Parathyroid adenoma (tissue), 2 donors: ENCODE data around the gene PWWP2B.
"Not testable (repeated sequence)": the region's sequence is repeated elsewhere in the genome, so short reads cannot be mapped to it uniquely, and the experiment has no call there.

Experiments
- H2AFZ ChIP-seq: fragments of 300-600 bp; sonication (generic); one replicate; pipeline ENCODE4 v1.7.0; 2017; ENCODE audit warnings: antibody characterized with exemption, mild to moderate bottlenecking
- H3K27ac ChIP-seq: fragments of 300-600 bp; sonication (generic); one replicate; pipeline ENCODE4 v1.7.0; 2017
- H3K27me3 ChIP-seq: fragments of 300-600 bp; sonication (generic); one replicate; pipeline ENCODE4 v1.7.0; 2017; ENCODE audit warnings: low read length; ENCODE audit not compliant: control insufficient read depth, insufficient read depth
- H3K36me3 ChIP-seq: fragments of 300-600 bp; sonication (generic); one replicate; pipeline ENCODE4 v1.7.0; 2017; ENCODE audit warnings: low read length; ENCODE audit not compliant: control insufficient read depth, insufficient read depth
- H3K4me1 ChIP-seq: fragments of 300-600 bp; sonication (generic); one replicate; pipeline ENCODE4 v1.7.0; 2017; ENCODE audit warnings: control low read depth
- H3K4me2 ChIP-seq: fragments of 300-600 bp; sonication (generic); one replicate; pipeline ENCODE4 v1.7.0; 2017; ENCODE audit warnings: low read length
- H3K4me3 ChIP-seq: fragments of 300-600 bp; sonication (generic); one replicate; pipeline ENCODE4 v1.7.0; 2017; ENCODE audit warnings: low read depth, low read length
- H3K79me2 ChIP-seq: fragments of 300-600 bp; sonication (generic); one replicate; pipeline ENCODE4 v1.7.0; 2017; ENCODE audit warnings: control low read depth
- H3K9ac ChIP-seq: fragments of 300-600 bp; sonication (generic); one replicate; pipeline ENCODE4 v1.7.0; 2017; ENCODE audit warnings: mild to moderate bottlenecking
- H3K9me3 ChIP-seq: fragments of 300-600 bp; sonication (generic); one replicate; pipeline ENCODE4 v1.7.0; 2017; ENCODE audit warnings: low read length; ENCODE audit not compliant: control insufficient read depth
- CTCF ChIP-seq: fragments of 300-600 bp; sonication (generic); IDR thresholded peaks from one replicate; pipeline ENCODE4 v1.7.0; 2017; ENCODE audit warnings: antibody characterized with exemption, mild to moderate bottlenecking
- donor health status: primary hyperparathyroidism.

The PWWP2B gene

GRCh38 chr10:132431537-132432175, 34.7 kb downstream of the PWWP2B start:
- Histone ChIP-seq H3K36me3 (no peaks in the 10 kb centered on the region), H3K9ac (no peak overlapping the region), H3K9me3 (no peaks in the 10 kb centered on the region), H3K4me1 (peaks cover 17% of the 10 kb centered on the region), H3K4me2 (no peak overlapping the region), H3K27ac (no peak overlapping the region), H3K4me3 (no peak overlapping the region), H2AFZ (no peak overlapping the region), H3K79me2 (peaks cover 12% of the 10 kb centered on the region), H3K27me3 (no peaks in the 10 kb centered on the region)
- no peak for TF ChIP-seq CTCF

GRCh38 chr10:132432176-132432540, 35.2 kb downstream of the PWWP2B start:
- peaks cover 12% of the 10 kb centered on the region for H3K79me2 ChIP-seq
- H3K9ac ChIP-seq = no peak overlapping the region
- TF ChIP-seq CTCF = no peak
- H3K4me3 ChIP-seq = no peak overlapping the region
- H2AFZ ChIP-seq = no peak overlapping the region
- H3K36me3 ChIP-seq = no peaks in the 10 kb centered on the region
- H3K4me1 ChIP-seq = peaks cover 17% of the 10 kb centered on the region
- no peak overlapping the region for H3K4me2 ChIP-seq
- no peaks in the 10 kb centered on the region for H3K27me3 ChIP-seq
- no peaks in the 10 kb centered on the region for H3K9me3 ChIP-seq
- no peak overlapping the region for H3K27ac ChIP-seq

DNA sequence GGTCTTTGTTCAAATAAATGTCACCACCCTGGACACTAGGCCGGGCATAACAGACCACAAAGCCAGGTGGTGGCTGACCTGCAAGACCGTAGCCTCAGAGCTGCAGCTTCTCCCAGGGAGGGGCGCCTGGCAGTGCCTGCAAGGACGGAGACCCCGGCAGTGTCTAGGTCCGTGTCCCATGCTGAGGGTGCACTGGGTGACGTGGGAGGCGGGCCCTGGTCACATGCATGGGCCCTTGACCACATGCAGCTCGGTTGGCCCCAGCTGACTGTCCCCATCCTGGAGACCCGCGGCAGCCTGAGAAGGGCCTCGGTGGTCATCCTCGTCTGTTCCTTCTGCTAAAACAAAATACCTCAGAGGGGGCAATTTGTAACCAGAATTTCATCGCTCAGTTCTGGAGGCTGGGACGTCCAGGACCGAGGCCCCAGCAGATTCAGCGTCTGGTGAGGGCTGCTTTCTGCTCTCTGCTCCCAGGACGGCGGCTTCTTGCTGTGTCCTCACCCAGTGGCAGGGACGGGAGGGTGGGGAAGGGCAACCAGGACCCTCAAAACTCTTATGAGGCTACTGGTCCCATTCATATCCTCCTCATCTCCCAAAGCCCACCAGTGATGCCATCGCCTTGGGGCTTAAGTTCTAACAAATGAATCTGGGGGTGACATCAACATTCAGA, 36.8 kb downstream of the PWWP2B start:
- Histone ChIP-seq H3K4me1 (peaks cover 17% of the 10 kb centered on the region), H3K4me3 (no peak overlapping the region), H3K27ac (no peak overlapping the region), H2AFZ (no peak overlapping the region), H3K36me3 (no peaks in the 10 kb centered on the region), H3K9ac (no peak overlapping the region), H3K27me3 (no peaks in the 10 kb centered on the region), H3K9me3 (no peaks in the 10 kb centered on the region), H3K79me2 (peaks cover 4% of the 10 kb centered on the region), H3K4me2 (no peak overlapping the region)
- no peak for TF ChIP-seq CTCF

- Histone ChIP-seq H3K79me2 (peaks cover 4% of the 10 kb centered on the region), H3K27ac (no peak overlapping the region), H3K4me3 (no peak overlapping the region), H3K27me3 (no peaks in the 10 kb centered on the region), H3K4me1 (peaks cover 12% of the 10 kb centered on the region), H3K4me2 (no peak overlapping the region), H3K36me3 (no peaks in the 10 kb centered on the region), H3K9me3 (no peaks in the 10 kb centered on the region), H3K9ac (no peak overlapping the region), H2AFZ (no peak overlapping the region)
- no peak for TF ChIP-seq CTCF
These were observed 37.5 kb downstream of the PWWP2B start for GRCh38 chr10:132434405-132435005.

- not testable (repeated sequence) for H3K4me2 ChIP-seq, H2AFZ ChIP-seq, H3K27ac ChIP-seq, H3K27me3 ChIP-seq, H3K9me3 ChIP-seq, H3K4me3 ChIP-seq, H3K9ac ChIP-seq, H3K4me1 ChIP-seq, H3K79me2 ChIP-seq, H3K36me3 ChIP-seq
These were observed 38.3 kb downstream of the PWWP2B start for GRCh38 chr10:132435320-132435719.

DNA sequence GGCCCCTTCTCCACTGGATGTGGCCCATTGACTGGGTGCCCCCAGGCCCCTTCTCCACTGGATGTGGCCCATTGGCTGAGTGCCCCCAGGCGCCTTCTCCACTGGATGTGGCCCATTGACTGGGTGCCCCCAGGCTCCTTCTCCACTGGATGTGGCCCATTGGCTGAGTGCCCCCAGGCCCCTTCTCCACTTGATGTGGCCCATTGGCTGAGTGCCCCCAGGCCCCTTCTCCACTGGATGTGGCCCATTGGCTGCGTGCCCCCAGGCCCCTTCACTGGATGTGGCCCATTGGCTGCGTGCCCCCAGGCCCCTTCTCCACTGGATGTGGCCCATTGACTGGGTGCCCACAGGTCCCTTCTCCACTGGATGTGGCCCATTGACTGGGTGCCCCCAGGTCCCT, 39.1 kb downstream of the PWWP2B start:
- H3K79me2 ChIP-seq, H3K4me3 ChIP-seq, H3K27me3 ChIP-seq, H2AFZ ChIP-seq, H3K27ac ChIP-seq, H3K4me2 ChIP-seq, H3K9ac ChIP-seq, H3K9me3 ChIP-seq, H3K4me1 ChIP-seq, H3K36me3 ChIP-seq: not testable (repeated sequence)
